ENCODE data around the gene FASTKD1. TPM values are rescaled to one million over a fixed set of nuclear protein-coding genes. Genes with fewer than 3 reads are reported as not detected.
"Not testable (repeated sequence)": the region's sequence is repeated elsewhere in the genome, so short reads cannot be mapped to it uniquely, and the experiment has no call there.

The FASTKD1 gene, protein sequence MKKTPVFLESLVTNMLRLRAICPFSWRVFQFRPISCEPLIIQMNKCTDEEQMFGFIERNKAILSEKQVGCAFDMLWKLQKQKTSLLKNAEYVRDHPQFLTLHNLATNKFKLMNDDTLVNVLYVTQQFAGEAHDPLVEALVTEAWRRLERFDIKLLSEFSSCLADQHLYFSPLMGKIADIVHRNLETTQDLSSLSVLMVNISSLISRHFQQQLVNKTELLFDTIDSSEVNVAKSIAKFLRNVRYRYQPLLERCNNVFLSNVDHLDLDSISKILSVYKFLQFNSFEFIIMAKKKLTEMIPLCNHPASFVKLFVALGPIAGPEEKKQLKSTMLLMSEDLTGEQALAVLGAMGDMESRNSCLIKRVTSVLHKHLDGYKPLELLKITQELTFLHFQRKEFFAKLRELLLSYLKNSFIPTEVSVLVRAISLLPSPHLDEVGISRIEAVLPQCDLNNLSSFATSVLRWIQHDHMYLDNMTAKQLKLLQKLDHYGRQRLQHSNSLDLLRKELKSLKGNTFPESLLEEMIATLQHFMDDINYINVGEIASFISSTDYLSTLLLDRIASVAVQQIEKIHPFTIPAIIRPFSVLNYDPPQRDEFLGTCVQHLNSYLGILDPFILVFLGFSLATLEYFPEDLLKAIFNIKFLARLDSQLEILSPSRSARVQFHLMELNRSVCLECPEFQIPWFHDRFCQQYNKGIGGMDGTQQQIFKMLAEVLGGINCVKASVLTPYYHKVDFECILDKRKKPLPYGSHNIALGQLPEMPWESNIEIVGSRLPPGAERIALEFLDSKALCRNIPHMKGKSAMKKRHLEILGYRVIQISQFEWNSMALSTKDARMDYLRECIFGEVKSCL
- 17.3 TPM for total RNA-seq

DNA sequence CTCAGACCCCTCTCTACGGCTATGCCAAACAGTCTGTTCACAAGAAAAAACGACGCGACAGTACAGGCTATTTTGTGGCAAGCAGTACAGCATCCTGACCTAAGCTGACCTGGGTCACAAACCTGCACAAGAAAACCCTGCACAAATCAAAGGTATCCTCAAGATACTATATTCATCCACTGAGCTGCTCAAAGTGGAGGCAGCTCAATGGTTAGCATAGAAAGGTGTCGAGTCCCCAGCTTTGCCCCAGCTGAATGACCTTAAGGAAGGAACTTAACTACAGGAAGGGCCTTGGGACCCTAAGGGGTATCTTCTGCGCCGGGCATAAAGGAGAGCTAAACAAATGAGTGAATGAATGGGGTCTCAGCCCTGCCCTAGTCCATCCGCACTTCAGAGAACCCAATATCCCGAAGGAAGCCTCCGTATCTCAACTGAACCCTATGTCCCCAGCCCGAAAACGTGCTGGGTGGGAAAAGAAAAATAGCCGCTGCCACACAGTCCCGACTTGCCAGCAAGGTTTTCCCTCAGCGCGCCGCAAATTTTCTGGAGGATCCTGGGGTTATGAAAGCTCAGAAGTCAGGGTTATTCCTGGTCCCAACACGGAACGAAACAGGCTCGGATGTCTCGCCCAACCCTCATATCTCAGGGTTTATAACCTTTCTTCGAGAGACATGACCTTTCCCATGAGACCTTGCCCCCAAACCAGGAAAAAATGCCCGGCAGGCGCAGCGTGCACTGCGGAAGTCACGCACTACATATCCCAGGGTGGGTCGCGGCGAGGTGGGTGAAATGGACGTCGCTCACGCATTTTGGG lies at the start of gene FASTKD1:
TSS of gene FASTKD1 (minus strand) at position 706 of the 814 bp plus-strand sequence. CDS start 1,836 bp downstream, outside the sequence.
- intact Hi-C loops (cut with DNase I) = no loop called here
- ATAC-seq = peak; percentile 99
- DNase-seq (ENCODE audit: low spot score) = peak; percentile 90

DNA sequence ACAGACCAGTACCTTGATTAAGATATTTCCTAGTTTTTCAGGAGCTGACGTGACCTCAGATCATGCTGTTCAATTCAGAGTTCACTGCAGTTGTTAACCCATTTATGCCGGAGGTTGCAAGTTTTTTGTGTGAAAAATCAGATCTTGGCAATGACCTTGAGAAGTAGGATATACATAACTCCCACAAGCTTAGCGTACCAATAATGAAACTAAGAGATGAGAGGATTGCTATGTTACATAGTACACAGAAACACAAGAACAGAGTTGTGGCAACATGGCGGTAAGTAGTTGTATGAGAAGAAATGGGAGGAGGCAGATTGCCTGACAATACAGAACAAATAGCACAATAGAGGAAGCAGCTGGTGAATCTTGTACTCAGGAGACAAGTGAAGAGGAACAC lies 49.6 kb upstream of the FASTKD1 start:
- intact Hi-C loops (cut with DNase I) = no loop called here
- DNase-seq (ENCODE audit: low spot score) (no peak), ATAC-seq (no peak)

DNA sequence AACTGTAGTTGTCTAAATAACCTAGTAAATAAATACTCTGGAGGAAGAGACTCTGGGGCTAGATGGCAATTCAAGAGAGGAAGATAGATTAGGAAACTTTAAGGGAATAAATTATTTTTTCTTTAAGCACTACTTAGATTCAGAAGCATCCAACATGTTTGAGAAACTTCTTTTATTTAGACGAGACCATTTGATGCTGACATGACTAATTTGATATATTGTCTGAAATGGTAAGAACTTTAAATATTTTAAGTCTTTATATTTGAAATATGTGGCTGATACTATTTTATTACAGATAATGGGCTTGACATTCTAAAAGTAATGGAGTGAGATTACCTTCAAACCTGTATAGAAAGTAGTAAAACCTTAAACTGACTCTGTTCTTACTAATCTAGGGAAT lies 46.8 kb upstream of the FASTKD1 start:
- ATAC-seq = no peak
- intact Hi-C loops (cut with DNase I) = no loop called here
- no peak for DNase-seq (ENCODE audit: low spot score)

DNA sequence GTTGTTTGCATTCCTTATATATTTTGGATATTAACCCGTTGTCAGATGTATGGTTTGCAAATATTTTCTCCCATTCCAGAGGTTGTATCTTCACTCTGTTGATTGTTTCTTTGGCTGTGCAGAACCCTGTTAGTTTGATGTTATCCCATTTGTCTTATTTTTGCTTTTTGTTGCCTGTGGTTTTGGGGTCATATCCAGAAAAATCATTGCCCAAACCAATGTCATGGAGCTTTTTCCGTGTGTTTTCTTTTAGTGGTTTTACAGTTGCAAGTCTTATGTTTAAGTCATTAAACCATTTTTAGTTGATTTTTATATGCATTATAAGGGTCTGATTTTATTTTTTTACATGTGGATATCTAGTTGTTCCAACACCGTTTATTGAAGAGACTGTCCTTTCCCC lies 46.3 kb upstream of the FASTKD1 start:
- no peak for DNase-seq (ENCODE audit: low spot score)
- intact Hi-C loops (cut with DNase I) = no loop called here
- no peak for ATAC-seq

DNA sequence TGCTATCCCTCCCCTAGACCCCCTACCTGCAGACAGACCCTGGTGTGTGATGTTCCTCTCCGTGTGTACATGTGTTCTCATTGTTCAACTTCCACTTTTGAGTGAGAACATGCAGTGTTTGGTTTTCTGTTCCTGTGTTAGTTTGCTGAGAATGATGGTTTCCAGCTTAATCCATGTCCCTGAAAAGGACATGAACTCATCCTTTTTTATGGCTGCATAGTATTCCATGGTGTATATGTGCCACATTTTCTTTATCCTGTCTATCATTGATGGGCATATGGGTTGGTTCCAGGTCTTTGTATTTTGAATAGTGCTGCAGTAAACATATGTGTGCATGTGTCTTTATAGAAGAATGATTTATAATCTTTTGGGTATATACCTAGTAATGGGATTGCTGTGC lies 42.3 kb upstream of the FASTKD1 start:
- ATAC-seq; DNase-seq (ENCODE audit: low spot score); intact Hi-C loops (cut with DNase I): not testable (repeated sequence)

DNA sequence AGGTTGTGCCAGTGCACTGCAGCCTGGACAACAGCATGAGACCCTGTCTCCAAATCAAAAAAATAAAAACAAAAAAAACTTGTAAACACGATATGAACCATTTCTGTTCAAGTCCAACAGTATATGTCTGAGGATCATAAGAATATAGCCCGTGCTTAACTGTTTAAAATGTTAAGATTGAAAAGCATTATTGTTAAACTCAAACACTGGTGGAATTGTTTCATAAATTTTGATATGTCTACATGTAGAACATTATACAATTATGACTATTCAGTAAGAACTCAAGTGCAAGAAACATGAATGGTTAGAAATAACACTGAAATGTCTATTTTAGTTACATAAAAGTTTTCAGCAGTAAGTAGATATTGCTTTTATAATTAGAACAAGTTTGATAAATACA lies 40.2 kb upstream of the FASTKD1 start:
- intact Hi-C loops (cut with DNase I) = no loop called here

DNA sequence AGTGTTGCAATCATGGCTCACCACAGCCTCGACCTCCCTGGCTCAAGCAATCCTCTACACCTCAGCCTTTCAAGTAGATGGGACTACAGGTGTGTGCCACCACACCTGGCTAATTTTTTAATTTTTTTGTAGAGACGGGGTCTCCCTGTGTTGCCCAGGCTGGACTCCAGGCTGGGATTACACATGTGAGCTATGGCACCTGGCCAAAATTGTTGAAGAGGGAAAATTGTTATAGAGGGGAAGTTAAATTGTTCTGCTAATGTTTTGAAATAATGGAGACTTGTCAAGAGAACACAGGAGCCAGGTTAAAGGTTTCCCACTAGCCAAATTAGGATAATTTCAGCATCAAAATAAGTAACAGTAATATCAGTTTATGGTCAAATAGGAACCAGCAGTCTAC lies 35.6 kb upstream of the FASTKD1 start:
- ATAC-seq = no peak
- intact Hi-C loops (cut with DNase I) = no loop called here
- no peak for DNase-seq (ENCODE audit: low spot score)

More for the DNA sequence above, 40.2 kb upstream of the FASTKD1 start:
- ATAC-seq (no peak), DNase-seq (ENCODE audit: low spot score) (no peak)

DNA sequence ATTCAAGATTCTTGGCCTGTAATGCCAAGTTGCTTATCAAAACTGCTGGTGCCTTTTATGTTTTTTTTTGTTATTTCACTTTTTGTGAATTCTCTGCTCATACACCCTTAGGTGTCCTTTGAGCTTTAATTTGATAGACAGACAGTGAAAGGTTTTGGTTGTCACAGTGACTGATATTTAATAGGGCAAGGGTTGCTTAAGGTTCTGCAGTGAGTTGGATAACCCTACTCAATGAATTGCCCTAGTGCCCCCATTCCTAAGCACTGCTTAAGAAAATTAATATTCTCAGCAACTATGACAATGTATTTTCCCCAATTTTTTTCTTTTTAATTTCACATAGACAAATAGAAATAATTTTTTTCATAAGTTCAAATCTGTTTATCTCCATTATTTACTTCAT lies 25.9 kb upstream of the FASTKD1 start:
- ATAC-seq (no peak), DNase-seq (ENCODE audit: low spot score) (no peak)
- intact Hi-C loops (cut with DNase I) = no loop called here

DNA sequence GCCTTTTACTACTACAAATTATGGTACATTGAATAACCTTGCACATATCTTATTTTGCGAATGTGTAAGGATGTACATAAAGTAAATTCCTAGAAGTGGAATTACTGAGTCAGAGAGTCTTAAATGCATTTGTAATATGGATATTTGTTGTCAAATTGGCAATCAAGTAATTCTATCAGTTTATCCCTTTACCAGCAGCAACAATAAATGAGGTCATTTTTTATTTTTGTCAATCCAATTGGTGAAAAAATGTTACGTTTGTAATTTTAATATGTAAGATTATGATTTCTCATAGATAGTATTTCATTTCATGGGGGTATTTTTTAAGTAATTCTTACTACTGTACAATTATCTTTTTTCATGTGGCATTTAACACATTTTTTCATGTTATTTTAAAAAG lies 25.3 kb upstream of the FASTKD1 start:
- no peak for ATAC-seq
- intact Hi-C loops (cut with DNase I) = no loop called here
- no peak for DNase-seq (ENCODE audit: low spot score)

DNA sequence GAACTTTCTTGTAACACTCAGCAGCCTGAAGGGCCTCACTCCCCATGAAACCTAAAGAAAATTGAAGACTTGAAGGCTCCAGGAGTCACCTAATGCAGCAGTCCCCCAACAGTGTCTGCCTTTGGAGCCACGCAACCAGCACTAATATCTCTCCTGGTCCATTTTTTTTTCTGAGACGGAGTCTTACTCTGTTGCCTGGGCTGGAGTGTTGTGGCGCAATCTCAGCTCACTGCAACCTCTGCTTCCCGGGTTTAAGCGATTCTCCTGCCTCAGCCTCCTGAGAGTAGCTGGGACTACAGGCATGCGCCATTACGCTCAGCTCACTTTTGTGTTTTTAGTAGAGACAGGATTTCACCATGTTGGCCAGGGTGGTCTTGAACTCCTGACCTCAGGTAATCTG lies 22.9 kb upstream of the FASTKD1 start:
- DNase-seq (ENCODE audit: low spot score); ATAC-seq; intact Hi-C loops (cut with DNase I): not testable (repeated sequence)

DNA sequence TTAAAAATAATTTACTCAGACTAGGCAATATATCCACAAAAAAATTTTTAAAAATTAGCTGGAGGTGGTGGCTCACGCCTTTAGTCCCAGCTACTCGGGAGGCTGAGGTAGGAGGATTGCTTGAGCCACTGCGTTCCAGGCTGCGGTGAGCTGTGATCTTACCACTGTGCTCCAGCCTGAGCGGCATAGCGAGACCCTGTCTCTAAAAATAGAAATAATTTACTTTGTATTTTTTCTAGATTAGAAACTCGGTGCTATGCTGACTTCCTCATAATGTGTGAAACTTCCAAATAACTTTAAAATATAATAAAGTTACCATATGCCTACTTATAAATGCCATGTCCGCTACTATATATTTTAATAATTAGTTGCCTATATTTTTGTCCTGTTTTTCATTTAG lies 17.1 kb upstream of the FASTKD1 start:
- DNase-seq (ENCODE audit: low spot score) (no peak), ATAC-seq (no peak)
- intact Hi-C loops (cut with DNase I) = no loop called here

DNA sequence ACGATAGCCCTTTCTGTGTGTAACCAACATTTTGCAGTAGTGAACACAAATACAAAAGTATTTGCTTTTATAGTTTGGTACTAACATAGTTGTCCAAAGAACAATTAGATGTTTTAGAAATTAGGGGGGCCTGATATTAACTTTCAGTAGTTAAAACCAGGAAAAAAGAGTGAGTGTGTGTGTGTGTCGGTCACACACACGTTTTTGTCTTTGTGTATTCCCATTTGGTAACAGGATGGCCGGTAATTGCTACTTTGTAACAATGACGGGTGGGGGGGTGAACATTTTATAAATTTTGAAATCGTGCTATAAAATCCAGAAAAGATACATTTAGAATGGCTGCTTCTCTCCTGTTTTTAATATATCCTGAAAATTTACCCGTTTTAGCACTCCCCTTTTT lies 12.0 kb upstream of the FASTKD1 start:
- intact Hi-C loops (cut with DNase I) = no loop called here
- ATAC-seq (no peak), DNase-seq (ENCODE audit: low spot score) (no peak)

DNA sequence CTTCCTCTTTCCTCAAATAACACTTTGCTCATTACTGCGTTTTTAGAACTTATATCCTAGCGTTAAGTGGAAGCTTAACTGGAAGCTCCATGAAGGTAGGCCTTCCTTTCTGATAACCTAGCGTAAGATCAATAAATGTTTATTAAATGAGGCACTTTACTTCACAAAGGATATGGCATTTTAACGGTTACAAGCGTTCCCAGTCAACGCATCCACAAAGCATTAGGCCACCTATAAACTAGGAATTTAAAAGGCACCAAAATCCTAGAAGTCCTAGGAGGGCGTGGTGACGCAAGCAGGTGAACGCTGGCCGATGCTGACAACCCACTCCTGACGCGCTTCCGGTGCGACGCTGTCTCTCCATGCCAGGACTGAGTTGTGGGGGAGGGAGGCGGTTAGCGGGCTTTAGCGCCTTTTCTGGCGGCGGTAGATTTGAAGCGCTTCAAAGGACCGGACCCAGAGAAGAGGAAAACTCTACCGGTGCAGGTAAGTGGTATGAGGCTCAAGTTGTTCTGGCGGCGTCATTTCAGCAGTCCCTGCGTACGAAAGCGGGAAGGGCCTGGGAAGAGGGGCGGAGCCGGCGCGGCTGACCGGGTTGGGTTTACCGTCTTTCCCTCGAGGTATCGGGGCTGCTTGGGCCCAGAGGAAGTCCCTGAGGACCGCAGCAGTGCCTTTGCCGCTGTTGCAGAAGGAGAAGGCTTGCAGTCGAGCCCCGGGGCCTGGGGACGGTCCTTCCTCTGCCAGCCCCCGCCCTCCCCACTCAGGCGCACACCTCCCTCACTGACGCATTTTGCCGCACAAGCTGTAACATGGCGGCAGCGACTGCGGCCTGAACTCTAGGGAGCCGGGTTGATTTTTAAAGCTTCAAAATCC lies 10.6 kb upstream of the FASTKD1 start, which contains the start of gene PPIG:
TSS of gene PPIG (plus strand) at position 347 of the 873 bp plus-strand sequence. CDS start 19,691 bp downstream, outside the sequence.
- ATAC-seq (peak; percentile 99), DNase-seq (ENCODE audit: low spot score) (peak; percentile 93)
- intact Hi-C loops (cut with DNase I) = no loop called here

DNA sequence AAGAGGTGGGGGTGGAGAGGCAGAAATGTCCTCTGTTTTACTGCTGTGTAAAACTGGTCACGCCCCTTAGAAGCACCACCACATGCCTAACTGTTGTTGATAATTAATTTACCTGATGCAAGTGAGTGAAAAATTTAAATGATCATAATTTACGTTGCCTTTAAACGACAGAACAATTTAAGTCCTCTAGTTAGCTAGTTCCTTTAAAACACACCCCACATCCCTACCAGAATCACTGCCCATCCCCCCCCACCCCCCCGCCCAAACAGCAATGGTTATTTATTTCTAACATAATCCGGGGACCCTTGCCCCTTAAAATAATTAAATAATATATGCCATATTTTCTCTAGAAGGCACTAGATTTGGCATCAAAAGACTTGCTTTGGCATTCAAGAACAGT lies 9.9 kb upstream of the FASTKD1 start:
- no peak for ATAC-seq
- intact Hi-C loops (cut with DNase I) = no loop called here

DNA sequence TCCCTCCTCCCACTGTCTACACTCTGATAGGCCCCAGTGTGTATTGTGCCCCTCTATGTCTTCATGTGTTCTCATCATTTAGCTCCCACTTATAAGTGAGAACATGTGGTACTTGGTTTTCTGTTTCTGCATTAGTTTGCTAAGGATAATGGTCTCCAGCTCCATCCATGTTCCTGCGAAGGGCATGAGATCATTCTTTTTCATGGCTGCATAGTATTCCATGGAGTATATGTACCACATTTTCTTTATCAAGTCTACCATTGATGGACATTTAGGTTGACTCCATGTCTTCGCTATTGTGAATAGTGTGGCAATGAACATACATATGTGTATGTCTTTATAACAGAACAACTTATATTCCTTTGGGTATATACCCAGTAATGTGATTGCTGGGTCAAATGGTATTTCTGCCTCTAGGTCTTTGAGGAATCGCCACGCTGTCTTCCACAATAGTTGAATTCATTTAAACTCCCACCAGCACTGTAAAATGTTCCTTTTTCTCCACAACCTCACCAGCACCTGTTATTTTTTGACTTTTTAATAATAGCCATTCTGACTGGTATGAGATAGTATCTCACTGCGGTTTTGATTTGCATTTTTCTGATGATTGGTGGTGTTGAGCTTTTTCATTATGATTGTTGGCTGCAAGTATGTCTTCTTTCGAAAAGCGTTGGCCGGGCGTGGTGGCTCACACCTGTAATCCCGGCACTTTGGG lies 9.0 kb upstream of the FASTKD1 start:
- intact Hi-C loops (cut with DNase I); DNase-seq (ENCODE audit: low spot score); ATAC-seq: not testable (repeated sequence)

More for the DNA sequence above, 9.9 kb upstream of the FASTKD1 start:
- DNase-seq (ENCODE audit: low spot score) = no peak

DNA sequence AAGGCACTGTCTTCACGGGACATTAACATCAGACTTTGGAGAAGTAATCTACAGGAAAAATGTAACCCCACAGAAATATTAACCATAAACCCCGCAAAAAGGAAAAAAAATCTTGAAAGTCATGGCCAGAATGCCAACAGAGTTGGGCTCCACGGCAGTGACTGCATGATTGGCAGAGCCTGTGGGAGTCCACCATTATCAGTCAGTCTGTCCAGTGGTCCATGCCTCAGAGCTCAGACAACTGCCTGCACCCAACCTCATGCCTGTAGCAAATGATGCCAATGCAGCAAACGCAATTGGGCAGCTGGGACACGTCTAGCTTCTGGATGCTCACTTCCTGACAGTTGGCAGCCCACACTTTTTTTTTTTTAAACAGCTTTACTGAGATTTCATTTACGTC lies 5.4 kb upstream of the FASTKD1 start:
- DNase-seq (ENCODE audit: low spot score) (no peak), ATAC-seq (no peak)
- intact Hi-C loops (cut with DNase I) = no loop called here

DNA sequence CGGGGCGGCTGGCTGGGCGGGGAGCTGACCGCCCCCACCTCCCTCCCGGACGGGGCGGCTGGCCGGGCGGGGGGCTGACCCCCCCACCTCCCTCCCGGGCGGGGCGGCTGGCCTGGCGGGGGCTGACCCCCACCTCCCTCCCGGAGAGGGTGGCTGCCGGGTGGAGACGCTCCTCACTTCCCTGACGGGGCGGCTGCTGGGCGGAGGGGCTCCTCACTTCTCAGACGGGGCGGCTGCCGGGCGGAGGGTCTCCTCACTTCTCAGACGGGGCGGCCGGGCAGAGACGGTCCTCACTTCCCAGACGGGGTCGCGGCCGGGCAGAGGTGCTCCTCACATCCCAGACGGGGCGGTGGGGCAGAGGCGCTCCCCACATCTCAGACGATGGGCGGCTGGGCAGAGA lies 1.6 kb upstream of the FASTKD1 start:
- intact Hi-C loops (cut with DNase I); DNase-seq (ENCODE audit: low spot score); ATAC-seq: not testable (repeated sequence)

DNA sequence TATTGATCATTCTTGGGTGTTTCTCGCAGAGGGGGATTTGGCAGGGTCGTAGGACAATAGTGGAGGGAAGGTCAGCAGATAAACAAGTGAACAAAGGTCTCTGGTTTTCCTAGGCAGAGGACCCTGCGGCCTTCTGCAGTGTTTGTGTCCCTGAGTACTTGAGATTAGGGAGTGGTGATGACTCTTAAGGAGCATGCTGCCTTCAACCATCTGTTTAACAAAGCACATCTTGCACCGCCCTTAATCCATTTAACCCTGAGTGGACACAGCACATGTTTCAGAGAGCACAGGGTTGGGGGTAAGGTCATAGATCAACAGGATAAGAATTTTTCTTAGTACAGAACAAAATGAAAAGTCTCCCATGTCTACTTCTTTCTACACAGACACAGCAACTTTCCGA lies 874 bp upstream of the FASTKD1 start:
- DNase-seq (ENCODE audit: low spot score); intact Hi-C loops (cut with DNase I); ATAC-seq: not testable (repeated sequence)

Data from sciatic nerve (tissue), 2 donors.